Esophagus muscularis mucosa (tissue), 4 donors: ENCODE results near the gene FBXW5. TPM values are rescaled to one million over a fixed set of nuclear protein-coding genes. Genes with fewer than 3 reads are reported as not detected.
A peak's percentile ranks its signal among the peaks of the same experiment; 100 is the strongest.

ENCODE experiments used
- DNase-seq: peaks from one replicate; pipeline ENCODE4 v3.0.0-alpha.2; 2017; ENCODE audit errors: extremely low spot score
- H3K27ac ChIP-seq, 4 donors: fragments of 200-600 bp; sonication (generic); replicated peaks in 1 of 4; 1 replicate in 3 of 4; 2 replicates in 1 of 4; pipeline ENCODE4 v1.5.1; 2016 to 2019; ENCODE audit warnings: mild to moderate bottlenecking in 1 of 4
- H3K27me3 ChIP-seq, 4 donors: fragments of 200-600 bp; sonication (generic); one replicate each; pipeline versions ENCODE4 v1.5.1 to v1.6.0; 2016 to 2019
- H3K36me3 ChIP-seq, 4 donors: fragments of 200-600 bp; sonication (generic); one replicate each; pipeline ENCODE4 v1.5.1; 2016 to 2019
- H3K4me1 ChIP-seq, 4 donors: fragments of 200-600 bp; sonication (generic); one replicate each; pipeline ENCODE4 v1.5.1; 2016 to 2019
- H3K4me3 ChIP-seq, 4 donors: fragments of 200-600 bp; sonication (generic); 1 replicate in 2 of 4; 2 replicates in 2 of 4; pipeline ENCODE4 v1.5.1; 2016 to 2019; ENCODE audit warnings: mild to moderate bottlenecking in 4 of 4, moderate library complexity in 1 of 4
- H3K9me3 ChIP-seq, 4 donors: fragments of 200-600 bp; sonication (generic); 1 replicate in 3 of 4; 2 replicates in 1 of 4; pipeline ENCODE4 v1.5.1; 2016 to 2019
- CTCF ChIP-seq, 3 experiments: fragments of 200-600 bp in 2 of 3; fragments of 450-650 bp in 1 of 3; sonication (generic) in 2 of 3; IDR thresholded peaks; one replicate each; pipeline ENCODE4 v1.5.1; 2017 to 2019; ENCODE audit warnings: antibody characterized with exemption in 3 of 3, mild to moderate bottlenecking in 2 of 3, moderate library complexity in 1 of 3
- EP300 ChIP-seq: sonication (generic); formaldehyde crosslinking; IDR thresholded peaks from one replicate; pipeline ENCODE4 v1.6.1; 2017; ENCODE audit warnings: antibody characterized with exemption
- POLR2A ChIP-seq: fragments of 450-650 bp; IDR thresholded peaks from one replicate; pipeline ENCODE4 v1.6.1; 2017; ENCODE audit warnings: antibody characterized with exemption, moderate library complexity, mild to moderate bottlenecking, low read depth
- POLR2AphosphoS5 ChIP-seq, 2 donors: sonication (generic); formaldehyde crosslinking; IDR thresholded peaks; one replicate each; pipeline ENCODE4 v1.6.1; 2017; ENCODE audit warnings: antibody characterized with exemption in 2 of 2
- WGBS: methylation state at CpG from one replicate; pipeline ENCODE4 v1.1.5; 2018; 5-methylcytosine and 5-hydroxymethylcytosine counted together
- intact Hi-C: fragments of 100-400 bp; cut with DNase I; formaldehyde crosslinking; loops from one replicate; pipeline ENCODE4 v1.15.1; 2023
- total RNA-seq, 4 donors: library from RNA; depleted of rRNA; stranded (reverse); fragments of >200 nt; gene quantifications; one replicate each; pipeline versions ENCODE4 v1.1.0 to v1.2.1, GENCODE V29; 2016

FBXW5 gene
- total RNA-seq, 4 donors from 2014 or later = 238 to 303 (median 267) TPM

DNA sequence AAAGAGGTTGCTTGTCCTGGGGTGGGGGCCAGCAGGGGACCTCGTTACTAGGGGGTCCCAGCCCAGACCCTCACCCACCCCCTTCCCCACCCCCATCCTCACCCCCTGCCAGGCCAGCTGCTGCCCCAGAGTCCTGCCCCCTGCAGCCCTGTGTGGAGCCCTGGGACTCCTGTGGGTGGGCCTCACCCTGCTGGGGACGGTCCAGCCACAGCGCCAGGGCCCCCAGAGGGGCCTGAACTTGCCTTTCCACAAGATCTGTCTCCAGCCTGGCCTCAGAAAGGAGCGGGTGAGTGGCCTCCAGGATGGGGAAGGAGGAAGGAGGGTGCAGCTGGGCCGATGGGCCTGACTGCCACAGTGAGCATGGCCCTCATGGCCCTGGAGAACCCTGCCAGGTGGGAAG lies 25.2 kb upstream of the FBXW5 start:
- intact Hi-C loops = no loop called here
- no peaks in the 10 kb centered on the region for H3K9me3 ChIP-seq
- peaks cover 4 to 14% (median 10%) of the 10 kb centered on the region in 4 donors for H3K4me1 ChIP-seq
- no peak overlapping the region for H3K27ac ChIP-seq
- DNase-seq = no peak
- WGBS = 70% methylated on average over 4 of the region's 5 CpGs
- peaks cover 0 to 53% (median 0%) of the 10 kb centered on the region in 4 donors for H3K27me3 ChIP-seq
- no peak overlapping the region for H3K4me3 ChIP-seq
- no peaks in the 10 kb centered on the region for H3K36me3 ChIP-seq
- no peak for TF ChIP-seq POLR2A
- no peak for TF ChIP-seq CTCF (IDR thresholded peaks at IDR 0.05)
- TF ChIP-seq POLR2AphosphoS5 (IDR thresholded peaks at IDR 0.05) = no peak
- no peak for TF ChIP-seq EP300

GRCh38 chr9:136969150-136969549 lies 24.6 kb upstream of the FBXW5 start:
- Histone ChIP-seq H3K4me1 (peaks cover 7 to 17% (median 14%) of the 10 kb centered on the region in 4 donors), H3K4me3 (no peak overlapping the region), H3K27me3 (peaks cover 0 to 55% (median 0%) of the 10 kb centered on the region in 4 donors), H3K9me3 (no peaks in the 10 kb centered on the region), H3K36me3 (no peaks in the 10 kb centered on the region), H3K27ac (no peak overlapping the region)
- no peak for DNase-seq
- 86% methylated on average over 3 of the region's 17 CpGs for WGBS
- TF ChIP-seq POLR2AphosphoS5 (IDR thresholded peaks at IDR 0.05) (no peak), POLR2A (no peak), EP300 (no peak), CTCF (IDR thresholded peaks at IDR 0.05) (no peak)
- intact Hi-C loops = no loop called here

DNA sequence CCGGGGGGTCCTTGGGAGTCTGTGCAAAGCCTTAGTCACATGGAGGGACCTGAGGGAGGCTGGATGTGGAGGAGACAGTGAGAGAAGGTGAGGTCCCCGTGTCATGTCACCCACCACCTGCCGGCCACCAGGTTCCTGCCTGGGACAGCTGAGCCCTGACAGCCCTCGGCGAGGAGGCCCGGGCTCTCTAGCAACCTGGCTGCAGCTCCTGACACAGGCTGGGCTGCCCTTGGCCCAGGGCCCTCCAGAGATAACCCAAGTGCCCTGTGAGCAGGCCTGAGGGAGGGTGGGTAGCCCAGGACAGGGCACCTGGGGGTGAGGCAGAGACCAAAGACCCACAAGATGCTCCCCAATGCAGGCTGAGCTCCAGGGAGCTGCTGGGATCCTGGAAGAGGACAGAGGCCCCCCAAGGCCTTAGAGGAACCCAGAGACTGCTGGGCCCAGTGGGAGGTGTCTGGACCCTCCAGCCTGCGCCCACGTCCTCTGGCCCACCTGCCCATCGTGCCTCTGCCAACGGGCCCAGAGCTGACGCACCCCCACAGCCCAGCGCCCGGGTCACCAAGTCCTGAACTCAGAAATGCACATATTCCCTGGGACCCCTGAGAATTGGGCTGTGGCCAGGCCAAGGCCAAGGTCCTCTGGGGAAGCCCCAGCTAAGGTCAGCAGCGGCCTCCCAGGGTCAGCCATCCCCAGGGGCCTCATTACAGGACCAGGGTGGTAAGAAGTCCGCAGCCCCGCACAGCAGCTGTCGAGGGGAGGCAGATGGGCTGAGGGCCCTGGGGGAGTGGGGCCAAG lies 24.0 kb upstream of the FBXW5 start:
- no peak for TF ChIP-seq POLR2A
- no peak for TF ChIP-seq EP300
- no peak for TF ChIP-seq CTCF (IDR thresholded peaks at IDR 0.05)
- TF ChIP-seq POLR2AphosphoS5 (IDR thresholded peaks at IDR 0.05) = no peak
- Histone ChIP-seq H3K4me1 (peaks cover 7 to 19% (median 17%) of the 10 kb centered on the region in 4 donors), H3K4me3 (no peak overlapping the region), H3K27me3 (peaks cover 0 to 60% (median 0%) of the 10 kb centered on the region in 4 donors), H3K9me3 (no peaks in the 10 kb centered on the region), H3K36me3 (no peaks in the 10 kb centered on the region), H3K27ac (no peak overlapping the region)
- intact Hi-C loops = no loop called here
- WGBS = 78% methylated on average over 8 of the region's 17 CpGs
- DNase-seq = no peak

DNA sequence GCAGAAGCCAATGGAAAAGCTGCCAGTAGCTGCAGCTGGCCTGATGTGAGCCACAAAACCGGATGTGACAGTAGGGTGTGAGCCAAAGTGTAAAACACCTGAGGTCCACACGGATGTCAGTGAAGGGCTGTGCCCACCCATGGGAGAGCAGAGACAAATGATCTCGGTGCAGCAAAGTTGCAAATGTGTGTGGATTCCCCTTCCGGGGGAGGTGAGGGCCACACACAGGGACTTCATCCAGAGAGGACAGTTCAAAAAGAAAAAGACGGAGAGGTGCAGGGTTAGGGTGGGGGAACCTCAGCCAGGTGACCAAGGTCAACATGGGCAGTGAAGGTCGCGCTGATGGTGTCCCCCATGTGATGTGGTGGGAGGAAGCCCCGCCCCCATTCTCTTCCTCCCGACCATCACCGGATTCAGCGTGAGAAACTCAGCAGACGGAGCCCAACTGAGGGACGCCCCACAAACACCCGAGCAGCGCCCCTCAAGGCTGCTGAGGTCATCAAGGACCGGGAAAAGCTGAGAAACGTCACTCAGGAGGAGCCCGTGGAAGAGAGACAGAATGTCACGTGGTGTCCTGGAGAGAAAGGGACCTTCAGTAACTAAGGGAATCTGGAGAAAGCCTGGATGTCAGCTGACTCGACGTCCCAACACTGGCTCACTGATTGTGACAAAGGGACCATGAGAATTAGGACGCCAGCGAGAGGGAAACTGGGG lies 21.4 kb upstream of the FBXW5 start:
- Histone ChIP-seq H3K4me1 (peaks cover 10 to 24% (median 20%) of the 10 kb centered on the region in 4 donors), H3K4me3 (peak overlapping the region in 1 of 4 donors; percentile 8), H3K27ac (no peak overlapping the region), H3K9me3 (no peaks in the 10 kb centered on the region), H3K27me3 (peaks cover 0 to 54% (median 0%) of the 10 kb centered on the region in 4 donors), H3K36me3 (no peaks in the 10 kb centered on the region)
- no peak for DNase-seq
- TF ChIP-seq POLR2AphosphoS5 (IDR thresholded peaks at IDR 0.05) (no peak), CTCF (IDR thresholded peaks at IDR 0.05) (no peak), EP300 (no peak), POLR2A (no peak)
- intact Hi-C loops = no loop called here
- WGBS = 29% methylated on average over 22 of the region's 23 CpGs
